SK-N-SH (cell line): Measurements from ENCODE around the gene MCRIP2. TPM values are rescaled to one million over a fixed set of nuclear protein-coding genes. Genes with fewer than 3 reads are reported as not detected.

Experiments used
- CTCF ChIA-PET: fragments of 300-600, 350-600 bp; formaldehyde crosslinking; extraction: SDS; loops from one replicate; lab custom pipeline; 2021; lab: Yijun Ruan, JAX
- POLR2A ChIA-PET: fragments of 350-600 bp; sonication (Branson Sonifier 250); formaldehyde crosslinking; extraction: SDS; loops from one replicate; lab custom pipeline; 2020; ENCODE audit warnings: antibody characterized with exemption, inconsistent platforms; lab: Yijun Ruan, JAX
- DNase-seq: peaks from one replicate; pipeline ENCODE4 v3.0.0; 2012
- H2AFZ ChIP-seq: fragments of 200-600 bp; sonication (generic); 2 replicates; pipeline ENCODE4 v1.8.1; 2016; ENCODE audit warnings: antibody characterized with exemption, mild to moderate bottlenecking, low read depth
- H3F3A ChIP-seq: fragments of 200-600 bp; sonication (generic); replicated peaks from 2 replicates; pipeline ENCODE3; 2016; ENCODE audit warnings: antibody characterized with exemption, mild to moderate bottlenecking; ENCODE audit not compliant: insufficient read depth
- H3K27ac ChIP-seq, 2 experiments: fragments of 200-500 bp in 1 of 2; fragments of 200-600 bp in 1 of 2; sonication (Bioruptor generic) in 1 of 2; sonication (generic), shearing (Covaris generic) in 1 of 2; 2 replicates each; pipeline versions ENCODE4 v1.5.1 to v1.6.1; 2014 to 2016; ENCODE audit warnings: low read depth in 2 of 2, inconsistent platforms in 1 of 2, low read length in 1 of 2, mild to moderate bottlenecking in 1 of 2, mixed read lengths in 1 of 2
- H3K27me3 ChIP-seq: fragments of 200-600 bp; sonication (generic), shearing (Covaris generic); 2 replicates; pipeline ENCODE4 v1.6.1; 2016; ENCODE audit warnings: mixed run types; ENCODE audit not compliant: insufficient read depth
- H3K36me3 ChIP-seq, 2 experiments: fragments of 200-500 bp in 1 of 2; fragments of 200-600 bp in 1 of 2; sonication (Bioruptor generic) in 1 of 2; sonication (generic) in 1 of 2; replicated peaks in 1 of 2; 2 replicates each; pipeline versions ENCODE3 to v1.5.1; 2014 to 2016; ENCODE audit warnings: low read length in 1 of 2, mild to moderate bottlenecking in 1 of 2; ENCODE audit not compliant: insufficient read depth in 2 of 2, control insufficient read depth in 1 of 2
- H3K4me1 ChIP-seq, 2 experiments: fragments of 200-500 bp in 1 of 2; fragments of 200-600 bp in 1 of 2; sonication (Bioruptor generic) in 1 of 2; sonication (generic), shearing (Covaris generic) in 1 of 2; 2 replicates each; pipeline versions ENCODE4 v1.5.1 to v1.6.1; 2014 to 2016; ENCODE audit warnings: low read depth in 1 of 2, low read length in 1 of 2, mixed run types in 1 of 2; ENCODE audit not compliant: insufficient read depth in 2 of 2, control insufficient read depth in 1 of 2
- H3K4me2 ChIP-seq: fragments of 200-600 bp; sonication (generic), shearing (Covaris generic); 2 replicates; pipeline ENCODE4 v1.6.1; 2017; ENCODE audit warnings: mixed run types
- H3K4me3 ChIP-seq, 2 experiments: fragments of 200-500 bp in 1 of 2; fragments of 200-600 bp in 1 of 2; sonication (Bioruptor generic) in 1 of 2; sonication (generic), shearing (Covaris generic) in 1 of 2; 2 replicates each; pipeline versions ENCODE4 v1.5.1 to v1.8.1; 2014 to 2016; ENCODE audit warnings: low read depth in 2 of 2, inconsistent platforms in 1 of 2, low read length in 1 of 2, mild to moderate bottlenecking in 1 of 2, mixed read lengths in 1 of 2, moderate library complexity in 1 of 2
- H3K79me2 ChIP-seq: fragments of 200-600 bp; sonication (generic); 2 replicates; pipeline ENCODE4 v1.8.1; 2017; ENCODE audit warnings: mild to moderate bottlenecking; ENCODE audit not compliant: insufficient read depth
- H3K9ac ChIP-seq: fragments of 200-600 bp; sonication (generic); 2 replicates; pipeline ENCODE4 v1.6.1; 2017; ENCODE audit warnings: mixed run types
- H3K9me2 ChIP-seq: fragments of 200-600 bp; sonication (generic); 2 replicates; pipeline ENCODE4 v1.6.1; 2017; ENCODE audit warnings: mixed run types
- H3K9me3 ChIP-seq: fragments of 200-600 bp; sonication (generic); 2 replicates; pipeline ENCODE4 v1.6.1; 2017; ENCODE audit warnings: mixed run types, mild to moderate bottlenecking, moderate library complexity
- H4K20me1 ChIP-seq: fragments of 200-600 bp; sonication (generic); 2 replicates; pipeline ENCODE4 v1.6.1; 2017; ENCODE audit warnings: mild to moderate bottlenecking, mixed run types; ENCODE audit not compliant: insufficient read depth
- CHD2 ChIP-seq: fragments of 150-350 bp; IDR thresholded peaks from 2 replicates; pipeline ENCODE4 v1.6.1; 2018; ENCODE audit warnings: low read length; ENCODE audit not compliant: partially characterized antibody
- ELF1 ChIP-seq: IDR thresholded peaks from 2 replicates; pipeline ENCODE4 v1.4.0; 2012
- EP300 ChIP-seq, 2 experiments: IDR thresholded peaks; 2 replicates each; pipeline versions ENCODE4 v1.4.0 to v1.6.1; 2012; ENCODE audit warnings: borderline replicate concordance in 1 of 2, low read depth in 1 of 2, low read length in 1 of 2
- FOSL2 ChIP-seq: IDR thresholded peaks from 2 replicates; pipeline ENCODE4 v1.4.0; 2012; ENCODE audit warnings: low read depth, mild to moderate bottlenecking, moderate library complexity, borderline replicate concordance
- FOXJ3 ChIP-seq: sonication (generic); formaldehyde crosslinking; IDR thresholded peaks from 2 replicates; pipeline ENCODE4 v1.5.1; 2020; ENCODE audit warnings: mild to moderate bottlenecking, missing genetic modification reagents
- FOXM1 ChIP-seq: IDR thresholded peaks from 2 replicates; pipeline ENCODE4 v1.4.0; 2012; ENCODE audit warnings: low read depth, mild to moderate bottlenecking
- GABPA ChIP-seq: IDR thresholded peaks from 2 replicates; pipeline ENCODE4 v1.4.0; 2012; ENCODE audit warnings: low read depth, mild to moderate bottlenecking
- GATA2 ChIP-seq: sonication (generic); formaldehyde crosslinking; IDR thresholded peaks from 2 replicates; pipeline ENCODE4 v1.5.0; 2020; ENCODE audit warnings: mild to moderate bottlenecking, missing genetic modification reagents
- JUND ChIP-seq: IDR thresholded peaks from 2 replicates; pipeline ENCODE4 v1.4.0; 2012
- MEF2A ChIP-seq: IDR thresholded peaks from 2 replicates; pipeline ENCODE4 v1.4.0; 2012; ENCODE audit warnings: low read depth, borderline replicate concordance
- MXI1 ChIP-seq: IDR thresholded peaks from 2 replicates; pipeline ENCODE4 v1.6.1; 2012; ENCODE audit warnings: mild to moderate bottlenecking, low read depth, low read length, improper control_type of control experiment
- NFIC ChIP-seq: IDR thresholded peaks from 2 replicates; pipeline ENCODE4 v1.4.0; 2012; ENCODE audit warnings: borderline replicate concordance
- RXRA ChIP-seq: IDR thresholded peaks from 2 replicates; pipeline ENCODE4 v1.4.0; 2012; ENCODE audit warnings: low read depth, mild to moderate bottlenecking, borderline replicate concordance
- TCF12 ChIP-seq: IDR thresholded peaks from 2 replicates; pipeline ENCODE4 v1.4.0; 2012
- YY1 ChIP-seq: IDR thresholded peaks from 2 replicates; pipeline ENCODE4 v1.4.0; 2012; ENCODE audit warnings: low read depth, mild to moderate bottlenecking
- WGBS: methylation state at CpG from one replicate; pipeline ENCODE4 v1.1.6; 2017; ENCODE audit warnings: low lambda C conversion rate; 5-methylcytosine and 5-hydroxymethylcytosine counted together
- polyA plus RNA-seq, 3 experiments: library from polyadenylated mRNA; depleted of rRNA; stranded (reverse); fragments of >200 nt; gene quantifications; 2 replicates each; pipeline ENCODE4 v1.2.3, GENCODE V29; 2012
- TF ChIP-seq, protein P1 (sequence below): fragments of 200-600 bp; sonication (generic); IDR thresholded peaks from 2 replicates; pipeline ENCODE4 v1.6.1; 2017; ENCODE audit warnings: antibody characterized with exemption, mild to moderate bottlenecking, moderate library complexity
- TF ChIP-seq, protein P2 (sequence below): IDR thresholded peaks from 2 replicates; pipeline ENCODE4 v1.4.0; 2012; ENCODE audit warnings: low read depth, borderline replicate concordance
- TF ChIP-seq, protein P3 (sequence below): IDR thresholded peaks from 2 replicates; pipeline ENCODE4 v1.6.1; 2012; ENCODE audit warnings: mild to moderate bottlenecking, low read depth, low read length, moderate library complexity

MCRIP2 gene
- polyA plus RNA-seq, 1 of the 3 experiments (the other 2 are of a cell fraction): 36.9 TPM

DNA sequence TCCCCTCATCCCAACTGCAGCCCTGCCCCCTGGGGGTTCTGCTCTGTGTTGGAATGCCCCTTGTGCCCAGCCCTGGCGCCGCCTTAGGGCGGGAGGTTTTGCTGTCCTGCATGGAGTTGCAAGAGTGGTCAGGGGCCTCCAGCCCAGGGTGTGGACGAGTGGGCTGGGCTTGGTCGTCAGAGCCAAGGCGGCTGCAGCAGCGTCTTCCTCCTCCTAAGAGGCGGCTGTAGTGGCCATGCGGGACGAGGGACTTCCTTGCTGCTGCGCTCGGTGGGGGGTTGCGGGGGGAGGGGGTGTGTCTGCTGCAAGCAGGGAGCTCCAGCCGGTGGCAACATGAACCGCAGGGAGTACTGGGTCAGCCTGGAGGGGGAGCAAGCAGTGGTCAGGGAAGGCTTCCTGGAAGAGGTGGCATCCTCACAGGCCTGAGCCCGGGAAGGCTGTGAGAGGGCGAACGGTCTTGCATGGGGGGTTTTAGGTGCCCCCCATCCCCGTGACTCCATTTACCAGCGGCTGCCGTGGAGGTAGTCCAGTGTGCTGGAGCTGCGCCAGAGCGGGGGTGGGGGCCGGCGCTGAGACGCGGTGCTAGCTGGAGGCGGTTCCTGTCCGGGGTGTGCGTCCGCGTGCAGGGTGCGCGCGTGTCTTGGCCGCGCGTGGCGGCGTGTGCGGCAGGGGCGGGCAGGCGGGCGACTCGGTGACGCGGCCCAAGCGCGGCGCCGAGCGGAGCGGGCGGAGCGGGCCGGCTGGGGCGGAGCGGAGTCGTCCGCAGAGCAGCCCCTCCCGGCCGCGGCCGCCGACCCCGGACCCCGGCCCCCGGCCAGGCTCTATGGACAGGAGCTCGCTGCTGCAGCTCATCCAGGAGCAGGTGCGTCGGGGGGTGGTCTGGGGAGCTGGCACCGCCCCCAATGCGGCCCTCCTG is 33.6 kb downstream of the MCRIP2 start, which contains the start of gene RHBDL1 (continued):
- TF ChIP-seq, protein P1, sequence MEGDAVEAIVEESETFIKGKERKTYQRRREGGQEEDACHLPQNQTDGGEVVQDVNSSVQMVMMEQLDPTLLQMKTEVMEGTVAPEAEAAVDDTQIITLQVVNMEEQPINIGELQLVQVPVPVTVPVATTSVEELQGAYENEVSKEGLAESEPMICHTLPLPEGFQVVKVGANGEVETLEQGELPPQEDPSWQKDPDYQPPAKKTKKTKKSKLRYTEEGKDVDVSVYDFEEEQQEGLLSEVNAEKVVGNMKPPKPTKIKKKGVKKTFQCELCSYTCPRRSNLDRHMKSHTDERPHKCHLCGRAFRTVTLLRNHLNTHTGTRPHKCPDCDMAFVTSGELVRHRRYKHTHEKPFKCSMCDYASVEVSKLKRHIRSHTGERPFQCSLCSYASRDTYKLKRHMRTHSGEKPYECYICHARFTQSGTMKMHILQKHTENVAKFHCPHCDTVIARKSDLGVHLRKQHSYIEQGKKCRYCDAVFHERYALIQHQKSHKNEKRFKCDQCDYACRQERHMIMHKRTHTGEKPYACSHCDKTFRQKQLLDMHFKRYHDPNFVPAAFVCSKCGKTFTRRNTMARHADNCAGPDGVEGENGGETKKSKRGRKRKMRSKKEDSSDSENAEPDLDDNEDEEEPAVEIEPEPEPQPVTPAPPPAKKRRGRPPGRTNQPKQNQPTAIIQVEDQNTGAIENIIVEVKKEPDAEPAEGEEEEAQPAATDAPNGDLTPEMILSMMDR: no peak
- no peak for TF ChIP-seq YY1
- TF ChIP-seq, all 33 proteins: peak for 3

DNA sequence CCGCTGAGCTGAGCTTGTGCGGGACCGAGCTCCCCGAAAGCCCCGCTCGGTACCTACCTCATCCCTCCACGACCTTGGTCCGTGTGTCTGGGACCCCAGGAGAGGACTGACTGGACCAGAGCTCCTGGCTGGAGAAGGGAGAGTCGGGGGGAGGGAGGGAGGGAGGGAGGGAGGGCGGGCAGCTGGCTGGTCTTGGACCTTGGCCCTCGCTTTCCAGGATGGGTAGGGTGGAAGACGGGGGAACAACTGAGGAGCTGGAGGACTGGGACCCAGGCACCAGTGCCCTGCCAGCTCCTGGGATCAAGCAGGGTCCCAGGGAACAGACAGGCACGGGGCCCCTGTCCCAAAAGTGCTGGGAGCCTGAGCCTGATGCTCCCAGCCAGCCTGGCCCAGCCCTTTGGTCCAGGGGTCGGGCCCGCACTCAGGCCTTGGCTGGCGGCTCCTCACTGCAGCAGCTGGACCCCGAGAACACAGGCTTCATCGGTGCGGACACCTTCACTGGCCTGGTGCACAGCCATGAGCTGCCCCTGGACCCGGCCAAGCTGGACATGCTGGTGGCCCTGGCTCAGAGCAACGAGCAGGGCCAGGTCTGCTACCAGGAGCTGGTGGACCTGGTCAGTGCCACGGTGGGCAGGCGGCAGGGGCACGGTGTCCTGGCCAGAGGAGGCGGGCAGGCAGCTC is 34.4 kb downstream of the MCRIP2 start:
- no peak for DNase-seq
- 62% methylated on average over 7 of the region's 25 CpGs for WGBS
- H4K20me1 ChIP-seq: peaks cover 4% of the 10 kb centered on the region
- H3K4me2 ChIP-seq: no peak overlapping the region
- TF ChIP-seq GABPA (no peak), FOXM1 (no peak), CHD2 (no peak), NFIC (no peak), GATA2 (no peak), RXRA (no peak), MEF2A (no peak), FOXJ3 (CRISPR knock-in tag) (no peak), MXI1 (no peak), ELF1 (no peak), FOSL2 (no peak), EP300 (IDR thresholded peaks at IDR 0.05; ENCODE audit: borderline replicate concordance in 1 of 2, low read depth in 1 of 2, low read length in 1 of 2) (no peak), TCF12 (no peak), JUND (no peak)
- TF ChIP-seq, protein P2, sequence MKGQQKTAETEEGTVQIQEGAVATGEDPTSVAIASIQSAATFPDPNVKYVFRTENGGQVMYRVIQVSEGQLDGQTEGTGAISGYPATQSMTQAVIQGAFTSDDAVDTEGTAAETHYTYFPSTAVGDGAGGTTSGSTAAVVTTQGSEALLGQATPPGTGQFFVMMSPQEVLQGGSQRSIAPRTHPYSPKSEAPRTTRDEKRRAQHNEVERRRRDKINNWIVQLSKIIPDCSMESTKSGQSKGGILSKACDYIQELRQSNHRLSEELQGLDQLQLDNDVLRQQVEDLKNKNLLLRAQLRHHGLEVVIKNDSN: no peak
- TF ChIP-seq, protein P3, sequence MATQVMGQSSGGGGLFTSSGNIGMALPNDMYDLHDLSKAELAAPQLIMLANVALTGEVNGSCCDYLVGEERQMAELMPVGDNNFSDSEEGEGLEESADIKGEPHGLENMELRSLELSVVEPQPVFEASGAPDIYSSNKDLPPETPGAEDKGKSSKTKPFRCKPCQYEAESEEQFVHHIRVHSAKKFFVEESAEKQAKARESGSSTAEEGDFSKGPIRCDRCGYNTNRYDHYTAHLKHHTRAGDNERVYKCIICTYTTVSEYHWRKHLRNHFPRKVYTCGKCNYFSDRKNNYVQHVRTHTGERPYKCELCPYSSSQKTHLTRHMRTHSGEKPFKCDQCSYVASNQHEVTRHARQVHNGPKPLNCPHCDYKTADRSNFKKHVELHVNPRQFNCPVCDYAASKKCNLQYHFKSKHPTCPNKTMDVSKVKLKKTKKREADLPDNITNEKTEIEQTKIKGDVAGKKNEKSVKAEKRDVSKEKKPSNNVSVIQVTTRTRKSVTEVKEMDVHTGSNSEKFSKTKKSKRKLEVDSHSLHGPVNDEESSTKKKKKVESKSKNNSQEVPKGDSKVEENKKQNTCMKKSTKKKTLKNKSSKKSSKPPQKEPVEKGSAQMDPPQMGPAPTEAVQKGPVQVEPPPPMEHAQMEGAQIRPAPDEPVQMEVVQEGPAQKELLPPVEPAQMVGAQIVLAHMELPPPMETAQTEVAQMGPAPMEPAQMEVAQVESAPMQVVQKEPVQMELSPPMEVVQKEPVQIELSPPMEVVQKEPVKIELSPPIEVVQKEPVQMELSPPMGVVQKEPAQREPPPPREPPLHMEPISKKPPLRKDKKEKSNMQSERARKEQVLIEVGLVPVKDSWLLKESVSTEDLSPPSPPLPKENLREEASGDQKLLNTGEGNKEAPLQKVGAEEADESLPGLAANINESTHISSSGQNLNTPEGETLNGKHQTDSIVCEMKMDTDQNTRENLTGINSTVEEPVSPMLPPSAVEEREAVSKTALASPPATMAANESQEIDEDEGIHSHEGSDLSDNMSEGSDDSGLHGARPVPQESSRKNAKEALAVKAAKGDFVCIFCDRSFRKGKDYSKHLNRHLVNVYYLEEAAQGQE: no peak
- TF ChIP-seq, protein P1: no peak
- H3K27me3 ChIP-seq: no peaks in the 10 kb centered on the region
- H3K9ac ChIP-seq: no peak overlapping the region
- peaks cover 10% of the 10 kb centered on the region for H3F3A ChIP-seq
- H3K27ac ChIP-seq: no peak overlapping the region
- H3K36me3 ChIP-seq: peaks cover 0 to 32% of the 10 kb centered on the region in 2 experiments
- H3K9me3 ChIP-seq: no peaks in the 10 kb centered on the region
- H3K4me1 ChIP-seq: peaks cover 4 to 18% of the 10 kb centered on the region in 2 experiments; a peak in 2 of 4 replicates
- no peak overlapping the region; a peak in 1 of 4 replicates for H3K4me3 ChIP-seq
- no peak overlapping the region for H2AFZ ChIP-seq
- peaks cover 7% of the 10 kb centered on the region for H3K79me2 ChIP-seq
- H3K9me2 ChIP-seq: no peaks in the 10 kb centered on the region
- POLR2A ChIA-PET: interaction anchor here (0.7 to 1.2 kb wide), 5 partner anchors 9 to 745 kb away, joined by 3 to 5 read pairs (median 3); partner anchors contain the start of genes JMJD8, UQCC4 and WDR90
- CTCF ChIA-PET: interaction anchor here (0.6 to 4.6 kb wide), 8 partner anchors 8 to 45 kb away, joined by 3 to 20 read pairs (median 4); partner anchors contain the start of genes ANTKMT, RHOT2 and WDR24
